ENCODE measurements around the gene CES5A.
A peak's percentile ranks its signal among the peaks of the same experiment; 100 is the strongest.
"Not testable (repeated sequence)": the region's sequence is repeated elsewhere in the genome, so short reads cannot be mapped to it uniquely, and the experiment has no call there.

Gene CES5A

GRCh38 chr16:55842369-55843104, 32.6 kb downstream of the CES5A start:
- H3K4me3 ChIP-seq (ENCODE audit: low read length): no peak overlapping the region
- TF ChIP-seq CTCF (IDR thresholded peaks at IDR 0.05; ENCODE audit: insufficient read depth, low read depth, low read length, missing control alignments): peak; percentile 69
- DNase-seq (ENCODE audit: low read depth): peak; percentile 56

- no peak overlapping the region for H3K4me3 ChIP-seq (ENCODE audit: low read length)
- DNase-seq (ENCODE audit: low read depth): no peak
- no peak for TF ChIP-seq CTCF (IDR thresholded peaks at IDR 0.05; ENCODE audit: insufficient read depth, low read depth, low read length, missing control alignments)
These were observed 36.1 kb downstream of the CES5A start for GRCh38 chr16:55839115-55839514.

GRCh38 chr16:55836158-55836611, 39.0 kb downstream of the CES5A start:
- TF ChIP-seq CTCF (IDR thresholded peaks at IDR 0.05; ENCODE audit: insufficient read depth, low read depth, low read length, missing control alignments): no peak
- no peak for DNase-seq (ENCODE audit: low read depth)
- no peak overlapping the region for H3K4me3 ChIP-seq (ENCODE audit: low read length)

GRCh38 chr16:55835581-55835980, 39.6 kb downstream of the CES5A start:
- H3K4me3 ChIP-seq (ENCODE audit: low read length): no peak overlapping the region
- DNase-seq (ENCODE audit: low read depth): no peak
- TF ChIP-seq CTCF (IDR thresholded peaks at IDR 0.05; ENCODE audit: insufficient read depth, low read depth, low read length, missing control alignments): no peak

GRCh38 chr16:55835173-55835572, 40.0 kb downstream of the CES5A start:
- not testable (repeated sequence) for H3K4me3 ChIP-seq (ENCODE audit: low read length)

GRCh38 chr16:55834049-55834448, 41.1 kb downstream of the CES5A start:
- TF ChIP-seq CTCF (IDR thresholded peaks at IDR 0.05; ENCODE audit: insufficient read depth, low read depth, low read length, missing control alignments): no peak
- no peak overlapping the region for H3K4me3 ChIP-seq (ENCODE audit: low read length)
- DNase-seq (ENCODE audit: low read depth): no peak

More at GRCh38 chr16:55835173-55835572, 40.0 kb downstream of the CES5A start:
- DNase-seq (ENCODE audit: low read depth): not testable (repeated sequence)

GRCh38 chr16:55832773-55833691, 42.1 kb downstream of the CES5A start, which contains the start of gene CES1:
CES1 (minus strand) TSS chr16:55833096; CDS start chr16:55833055, 41 bp downstream.
- DNase-seq (ENCODE audit: low read depth): no peak
- no peak within 1 kb of the TSS for H3K4me3 ChIP-seq (ENCODE audit: low read length)
- no peak for TF ChIP-seq CTCF (IDR thresholded peaks at IDR 0.05; ENCODE audit: insufficient read depth, low read depth, low read length, missing control alignments)
